Endometrial microvascular endothelial cells (primary cell): ENCODE measurements around the gene C15orf39. TPM values are rescaled to one million over a fixed set of nuclear protein-coding genes. Genes with fewer than 3 reads are reported as not detected.
"Not testable (repeated sequence)": the region's sequence is repeated elsewhere in the genome, so short reads cannot be mapped to it uniquely, and the experiment has no call there.

Experiments
- in situ Hi-C: cut with HindIII; loops from 2 replicates; pipeline ENCODE4 v1.10.0; 2017; ENCODE audit warnings: low sequenced_read_pairs, low pct_unique_long_range_greater_than_20kb; ENCODE audit errors: inconsistent ontology term
- total RNA-seq: library from RNA; depleted of rRNA; stranded (reverse); fragments of >200 nt; gene quantifications from one replicate; pipeline ENCODE4 v1.2.3, GENCODE V29; 2015; ENCODE audit errors: inconsistent ontology term

Gene C15orf39
- total RNA-seq, 1 donor from 2014 or later: 16.1 TPM

DNA sequence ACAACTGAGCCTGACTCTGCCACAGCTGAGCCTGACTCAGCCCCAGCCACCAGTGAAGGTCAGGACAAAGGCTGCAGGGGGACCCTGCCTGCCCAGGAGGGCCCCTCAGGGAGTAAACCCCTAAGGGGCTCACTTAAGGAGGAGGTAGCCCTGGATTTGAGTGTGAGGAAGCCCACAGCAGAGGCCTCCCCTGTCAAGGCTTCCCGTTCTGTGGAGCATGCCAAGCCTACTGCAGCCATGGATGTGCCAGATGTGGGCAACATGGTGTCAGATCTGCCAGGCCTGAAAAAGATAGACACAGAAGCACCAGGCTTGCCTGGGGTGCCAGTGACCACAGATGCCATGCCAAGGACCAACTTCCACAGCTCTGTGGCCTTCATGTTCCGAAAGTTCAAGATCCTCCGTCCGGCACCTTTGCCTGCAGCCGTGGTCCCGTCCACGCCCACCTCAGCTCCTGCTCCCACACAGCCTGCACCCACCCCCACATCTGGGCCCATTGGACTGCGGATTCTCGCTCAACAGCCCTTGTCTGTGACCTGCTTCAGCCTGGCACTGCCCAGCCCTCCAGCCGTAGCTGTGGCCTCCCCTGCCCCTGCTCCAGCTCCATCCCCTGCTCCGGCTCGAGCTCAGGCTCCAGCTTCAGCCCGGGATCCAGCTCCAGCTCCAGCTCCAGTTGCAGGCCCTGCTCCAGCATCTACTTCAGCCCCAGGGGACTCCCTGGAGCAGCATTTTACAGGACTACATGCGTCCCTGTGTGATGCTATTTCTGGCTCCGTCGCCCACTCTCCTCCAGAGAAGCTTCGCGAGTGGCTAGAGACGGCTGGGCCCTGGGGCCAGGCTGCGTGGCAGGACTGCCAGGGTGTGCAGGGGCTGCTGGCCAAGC, 6.2 kb downstream of the C15orf39 start:
- in situ Hi-C loops: no loop called here

DNA sequence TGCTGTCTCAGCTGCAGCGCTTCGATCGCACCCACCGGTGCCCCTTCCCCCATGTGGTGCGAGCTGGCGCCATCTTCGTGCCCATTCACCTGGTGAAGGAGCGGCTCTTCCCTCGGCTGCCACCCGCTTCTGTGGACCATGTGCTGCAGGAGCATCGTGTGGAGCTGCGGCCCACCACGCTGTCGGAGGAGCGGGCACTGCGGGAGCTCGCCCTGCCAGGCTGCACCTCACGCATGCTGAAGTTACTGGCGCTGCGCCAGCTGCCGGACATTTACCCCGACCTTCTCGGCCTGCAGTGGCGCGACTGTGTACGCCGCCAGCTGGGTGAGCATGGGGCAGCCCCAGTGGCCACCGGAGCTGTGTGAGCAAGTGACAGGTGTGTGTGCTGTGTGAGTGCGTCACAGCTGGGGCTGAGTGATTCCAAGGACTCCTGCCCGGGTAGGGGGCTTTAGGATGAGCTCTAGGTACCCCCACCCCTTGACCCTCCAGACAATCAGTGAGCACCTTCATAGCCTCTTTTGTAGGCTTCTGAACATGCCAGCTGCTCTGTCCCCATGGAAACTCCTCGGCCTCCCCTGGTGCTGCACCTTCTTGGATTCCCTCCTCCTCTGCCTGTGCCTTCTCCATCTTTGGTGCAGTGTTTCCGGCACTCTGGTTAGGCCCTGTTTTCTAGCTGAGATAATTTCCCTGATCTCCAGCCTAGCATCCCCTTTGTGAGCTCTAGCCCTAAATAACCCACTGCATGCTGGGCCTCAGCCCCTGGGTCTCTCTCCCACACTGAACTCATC, 7.0 kb downstream of the C15orf39 start:
- in situ Hi-C loops: no loop called here

DNA sequence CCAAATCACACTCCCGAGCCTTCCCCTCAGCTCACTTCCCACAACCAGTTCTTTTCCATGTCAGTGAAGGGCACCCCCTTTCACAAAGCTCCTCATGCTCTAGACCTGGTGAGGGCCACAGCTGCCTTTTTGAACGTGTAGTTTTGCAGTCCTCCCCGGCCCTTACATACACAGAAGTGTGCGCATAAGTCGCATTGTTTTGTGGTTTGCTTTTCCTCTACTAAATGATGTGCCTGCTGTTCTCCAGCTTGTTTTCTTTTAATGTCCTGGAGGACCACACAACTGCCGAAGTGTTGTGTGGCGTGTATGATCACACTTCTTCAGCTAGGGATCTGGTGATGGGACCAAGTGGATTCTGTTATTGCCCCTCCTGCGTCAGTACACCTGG, 7.6 kb downstream of the C15orf39 start:
- in situ Hi-C loops: no loop called here

DNA sequence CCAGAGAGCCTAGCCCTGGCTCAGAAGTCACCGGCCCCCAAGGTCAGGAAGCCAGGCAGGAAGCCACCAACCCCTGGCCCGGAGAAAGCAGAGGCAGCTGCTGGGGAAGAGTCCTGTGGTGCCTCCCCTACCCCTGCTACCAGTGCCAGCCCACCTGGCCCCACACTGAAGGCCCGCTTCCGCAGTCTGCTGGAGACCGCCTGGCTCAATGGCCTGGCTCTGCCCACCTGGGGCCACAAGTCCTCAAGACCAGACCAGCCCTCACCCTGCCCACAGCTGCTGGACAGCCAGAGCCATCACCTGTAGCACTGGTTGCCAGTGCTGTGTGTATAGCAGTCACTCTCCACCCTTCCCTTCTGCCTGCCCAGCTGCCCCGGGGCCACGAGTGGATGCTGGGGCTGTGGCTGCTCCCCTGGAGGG, 9.1 kb downstream of the C15orf39 start:
- in situ Hi-C loops: no loop called here

DNA sequence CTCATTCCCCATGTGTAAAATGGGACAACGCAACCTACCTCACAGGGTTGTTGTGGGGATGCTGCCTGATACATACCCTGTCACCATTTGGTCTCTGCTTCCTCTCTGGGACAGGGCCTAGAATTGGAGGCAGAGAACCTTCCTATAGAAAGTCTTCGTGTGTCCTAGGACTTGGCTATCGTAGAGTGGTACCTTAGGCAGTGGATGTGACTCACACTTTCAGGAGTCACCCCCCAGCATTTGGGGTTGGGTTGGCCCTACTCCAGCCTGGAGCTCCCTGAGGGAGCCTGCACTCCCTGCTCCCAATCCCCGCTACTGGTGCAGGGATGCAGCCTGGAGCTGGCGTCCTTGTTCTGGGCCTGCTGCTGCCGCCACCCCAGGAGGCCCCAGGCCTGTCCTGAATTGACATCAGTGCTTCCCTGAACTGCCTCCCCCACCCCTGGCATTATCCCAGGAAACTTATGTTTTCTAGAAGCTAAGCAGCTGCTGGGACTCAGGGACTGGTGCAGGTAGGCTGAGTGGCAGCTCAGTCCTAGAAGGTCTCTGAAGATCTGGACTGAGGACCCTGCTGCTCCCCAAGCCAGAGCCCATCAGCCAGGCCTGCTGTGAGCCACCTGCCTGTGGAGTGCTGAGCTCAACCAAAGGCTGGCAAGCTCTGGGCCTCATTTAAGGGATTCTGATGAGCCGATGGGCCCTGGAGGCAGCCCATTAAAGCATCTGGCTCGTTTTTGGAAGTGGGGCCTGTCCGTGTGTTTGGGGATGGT, 9.9 kb downstream of the C15orf39 start:
- in situ Hi-C loops: no loop called here

DNA sequence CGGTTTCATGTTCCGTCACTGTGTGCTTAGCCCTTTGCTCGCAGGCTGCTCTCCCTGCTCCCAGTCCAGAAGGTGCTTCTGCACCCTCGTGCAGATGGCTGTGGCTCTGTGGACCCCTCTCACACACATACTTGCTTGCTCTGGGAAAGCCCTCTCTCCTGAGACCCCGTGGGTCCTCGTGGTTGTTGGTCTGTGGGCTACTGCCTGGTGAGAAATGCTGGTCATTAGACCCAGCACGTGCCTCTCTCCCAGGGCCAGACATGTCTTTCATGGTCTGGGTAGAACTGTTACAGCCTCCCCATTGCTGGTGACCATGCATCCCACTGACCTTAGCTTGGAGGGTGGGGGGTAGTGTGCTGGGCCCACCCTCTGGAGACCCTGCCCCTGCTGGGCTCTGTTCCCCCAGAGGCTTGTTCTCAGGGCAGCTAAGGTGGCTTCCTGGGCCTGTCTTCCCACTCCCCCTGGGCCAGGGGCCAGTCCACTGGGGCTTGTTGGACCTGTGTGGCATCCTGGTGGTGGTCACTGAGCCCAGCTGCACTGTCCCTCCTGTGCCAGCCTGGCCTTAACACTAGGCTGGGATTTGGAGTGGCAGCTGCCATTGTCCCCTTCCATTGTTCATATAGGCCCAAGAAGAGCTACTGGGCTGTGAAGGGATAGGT, 10.6 kb downstream of the C15orf39 start:
- in situ Hi-C loops: no loop called here

DNA sequence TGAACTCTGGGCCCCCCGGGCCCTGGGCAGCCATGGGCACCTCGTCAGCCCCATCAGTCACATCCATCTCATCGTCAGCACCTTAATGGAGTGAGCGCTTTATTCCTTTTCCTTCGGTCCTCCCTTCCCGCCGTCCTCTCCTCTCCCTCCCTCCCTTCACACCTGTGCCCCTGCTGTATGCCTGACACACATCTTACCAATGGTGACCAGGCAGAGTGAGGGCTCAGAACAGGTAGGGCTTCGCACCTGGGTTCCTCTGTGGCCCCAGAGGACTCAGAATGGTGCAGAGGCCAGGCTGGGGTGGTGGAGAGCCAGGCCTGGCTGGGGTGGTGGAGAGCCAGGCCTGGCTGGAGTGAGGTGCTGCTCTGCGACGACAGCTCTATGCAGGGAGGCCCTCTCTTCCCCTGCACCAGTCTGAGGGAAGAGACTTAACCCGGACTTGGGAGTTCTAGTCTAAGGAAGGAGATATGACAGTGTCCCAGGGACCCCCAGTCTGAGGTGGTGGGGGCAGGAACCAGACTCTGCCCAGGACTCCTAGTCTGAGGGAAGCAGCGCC, 11.6 kb downstream of the C15orf39 start:
- in situ Hi-C loops: no loop called here

DNA sequence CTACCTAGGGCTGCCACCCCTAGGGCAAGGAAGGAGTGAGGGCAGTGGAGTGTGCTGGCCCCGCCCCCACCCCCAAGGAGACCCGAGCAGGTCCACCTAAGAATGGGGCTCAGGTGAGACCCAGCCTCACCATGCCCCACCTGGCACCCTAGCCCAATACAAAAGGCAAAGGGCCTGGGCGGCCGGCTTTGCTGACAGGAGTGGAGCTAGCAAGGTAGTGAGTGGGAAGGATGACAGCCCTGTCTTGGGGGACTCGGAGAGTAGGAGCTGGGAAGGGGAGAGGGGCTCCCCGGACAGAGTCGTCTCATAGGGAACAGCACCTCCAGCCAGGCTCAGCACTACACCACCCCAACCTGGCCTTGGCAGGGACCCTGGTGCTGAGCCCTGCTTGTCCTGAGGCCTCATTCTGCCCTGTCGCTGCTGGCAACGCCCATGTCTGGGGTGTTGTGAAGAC, 12.1 kb downstream of the C15orf39 start:
- in situ Hi-C loops: no loop called here

DNA sequence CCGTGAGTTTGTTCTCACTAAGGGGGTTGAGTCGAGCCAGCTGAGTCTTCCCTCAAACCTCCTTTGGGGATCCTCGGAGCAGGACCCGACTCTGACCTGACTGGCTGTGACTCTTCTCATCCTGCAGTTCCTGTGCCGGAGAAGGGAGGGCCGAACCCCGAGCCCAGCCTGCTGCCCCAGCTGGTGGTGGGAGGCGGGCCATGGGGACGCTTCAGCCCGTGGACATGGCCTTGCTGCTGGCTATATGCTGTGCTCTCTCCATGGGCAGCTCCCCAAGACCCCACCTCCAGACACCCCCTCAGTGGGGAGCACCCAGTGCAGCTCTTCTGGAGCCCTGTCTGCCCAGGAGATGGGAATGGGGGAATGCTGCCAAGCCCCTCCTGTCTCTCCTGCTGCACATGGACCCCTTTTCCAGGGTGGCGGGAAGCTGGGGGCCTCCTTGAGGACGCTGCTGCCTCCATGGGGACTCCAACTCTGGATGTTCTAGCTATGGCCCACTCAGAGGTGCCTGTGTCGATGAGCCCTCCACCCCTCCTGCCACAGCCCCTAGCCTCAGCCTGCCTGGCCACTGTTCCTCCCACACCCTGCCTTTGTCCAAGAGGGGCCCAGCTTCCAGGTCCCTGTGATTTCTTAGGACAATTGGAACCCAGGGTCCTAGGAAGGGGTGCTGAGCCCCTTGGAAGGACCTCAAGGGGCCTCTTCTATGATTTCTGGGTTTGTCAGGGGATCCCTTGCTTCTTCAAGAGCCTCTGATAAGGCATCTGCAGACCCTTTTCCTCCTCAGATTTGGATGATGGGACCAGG, 12.8 kb downstream of the C15orf39 start:
- in situ Hi-C loops: no loop called here

DNA sequence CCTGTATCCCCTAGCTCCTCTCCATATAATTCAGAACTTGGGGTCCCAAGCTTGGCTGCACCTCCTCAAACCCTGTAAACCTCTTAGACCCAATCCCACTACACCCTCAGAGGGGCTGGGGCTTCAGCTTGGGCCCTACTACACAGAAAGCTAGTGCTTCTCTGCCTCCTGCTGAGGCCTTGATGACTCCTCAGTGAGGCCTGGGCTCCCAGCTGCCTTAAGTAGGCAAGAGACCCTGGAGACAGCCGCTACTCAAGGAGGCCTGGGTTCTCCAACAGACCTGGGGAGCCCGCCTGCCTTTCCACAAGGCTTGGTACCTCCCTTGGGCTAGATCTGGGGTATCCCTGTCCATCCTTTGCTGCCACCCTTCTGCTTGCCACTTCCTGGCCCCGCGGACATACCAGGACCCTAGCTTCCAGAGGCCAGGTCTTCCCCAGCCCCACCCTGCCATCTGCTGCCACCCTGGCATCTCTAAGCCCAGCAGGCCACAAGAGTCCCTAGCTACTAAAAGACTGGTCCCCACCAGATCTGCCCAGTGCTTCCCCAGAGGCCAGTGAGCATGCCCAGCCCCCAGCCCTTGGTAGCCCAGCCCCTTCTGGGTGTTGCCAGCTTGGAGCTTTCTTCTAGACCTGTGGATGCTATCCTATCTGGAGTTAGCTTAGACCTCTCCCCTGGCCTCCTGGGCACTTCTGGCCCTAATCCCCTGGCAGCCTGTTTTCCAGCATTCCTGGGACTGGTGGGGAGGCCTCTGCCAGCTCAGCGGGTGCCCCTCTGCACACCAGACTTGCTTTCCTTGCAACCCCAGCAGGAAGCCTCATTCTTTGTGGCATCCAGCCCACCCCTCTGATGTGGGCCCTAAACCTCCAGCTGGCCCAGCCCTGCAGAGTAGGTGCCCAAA, 13.7 kb downstream of the C15orf39 start:
- in situ Hi-C loops: no loop called here

DNA sequence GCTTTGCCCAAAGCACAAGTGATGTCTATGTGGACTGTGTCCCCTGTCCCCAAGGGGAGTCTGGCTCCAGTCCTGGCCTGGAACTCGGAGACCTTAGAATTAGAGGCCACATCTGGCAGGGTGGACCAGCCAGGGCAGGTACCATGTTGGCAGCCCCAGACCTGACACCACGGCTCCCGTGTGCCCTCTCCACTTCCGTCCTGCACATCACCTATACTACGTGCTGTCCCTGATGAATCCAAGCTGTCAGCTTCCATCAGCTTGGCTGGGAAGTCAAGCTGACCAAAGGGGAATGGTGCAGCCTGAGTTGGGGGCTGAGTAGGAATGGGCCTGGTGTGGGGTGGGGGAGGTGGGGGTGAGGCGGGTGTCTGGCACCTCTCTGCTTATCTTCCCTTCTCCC, 15.3 kb downstream of the C15orf39 start:
- in situ Hi-C loops: no loop called here

DNA sequence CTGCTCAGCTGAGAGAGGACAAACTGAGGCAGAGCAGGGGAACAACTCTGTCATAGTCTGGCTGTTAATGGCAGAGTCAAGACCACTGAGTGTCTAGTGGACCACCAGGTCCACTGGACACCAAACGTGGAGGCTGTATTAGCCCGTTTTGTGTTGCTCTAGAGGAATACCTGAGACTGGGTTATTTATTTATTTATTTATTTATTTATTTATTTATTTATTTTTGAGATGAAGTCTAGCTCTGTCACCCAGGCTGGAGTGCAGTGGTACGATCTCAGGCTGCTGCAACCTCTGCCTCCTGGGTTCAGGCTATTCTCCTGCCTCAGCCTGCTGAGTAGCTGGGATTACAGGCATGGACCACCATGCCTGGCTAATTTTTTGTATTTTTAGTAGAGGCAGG, 15.9 kb downstream of the C15orf39 start:
- in situ Hi-C loops: not testable (repeated sequence)

DNA sequence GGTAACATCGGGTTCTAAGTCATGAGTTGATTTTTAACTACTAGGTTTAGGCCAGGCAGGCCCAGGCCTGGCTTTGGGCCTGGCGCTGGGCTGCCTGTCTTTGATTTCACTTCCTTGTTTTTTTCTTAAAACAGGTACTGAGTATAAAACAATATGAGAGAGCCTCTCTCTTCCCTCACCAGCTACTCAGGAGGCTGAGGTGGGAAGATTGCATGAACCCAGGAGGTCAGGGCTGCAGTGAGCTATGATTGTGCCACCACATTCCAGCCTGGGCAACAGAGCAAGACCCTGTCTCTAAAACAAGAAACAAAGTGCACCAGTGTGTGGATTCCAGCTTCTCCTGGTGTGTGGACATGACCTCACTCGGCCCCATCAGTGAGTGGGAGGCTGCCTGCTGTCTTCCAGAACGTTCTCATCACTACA, 17.8 kb downstream of the C15orf39 start:
- in situ Hi-C loops: not testable (repeated sequence)

DNA sequence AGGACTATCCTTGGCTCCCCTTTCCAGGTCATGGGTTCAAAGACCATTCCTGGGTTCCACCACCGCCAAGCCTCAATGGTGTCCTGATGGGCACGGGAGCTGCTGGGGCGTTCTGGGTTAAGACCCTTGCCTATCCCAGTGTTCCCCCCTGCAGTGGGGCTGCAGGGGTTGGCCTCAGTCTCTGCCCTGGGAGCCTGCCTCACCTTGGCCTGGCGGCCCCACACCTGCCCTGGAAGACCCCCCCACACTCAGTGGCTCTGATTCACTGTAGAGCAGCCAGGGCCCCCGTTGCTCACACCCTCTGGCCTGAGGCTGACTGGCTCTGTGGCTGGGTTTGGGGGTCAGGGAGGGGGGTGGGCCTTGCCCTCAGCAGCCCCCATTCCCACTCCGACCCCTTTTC, 22.0 kb downstream of the C15orf39 start:
- in situ Hi-C loops: no loop called here

DNA sequence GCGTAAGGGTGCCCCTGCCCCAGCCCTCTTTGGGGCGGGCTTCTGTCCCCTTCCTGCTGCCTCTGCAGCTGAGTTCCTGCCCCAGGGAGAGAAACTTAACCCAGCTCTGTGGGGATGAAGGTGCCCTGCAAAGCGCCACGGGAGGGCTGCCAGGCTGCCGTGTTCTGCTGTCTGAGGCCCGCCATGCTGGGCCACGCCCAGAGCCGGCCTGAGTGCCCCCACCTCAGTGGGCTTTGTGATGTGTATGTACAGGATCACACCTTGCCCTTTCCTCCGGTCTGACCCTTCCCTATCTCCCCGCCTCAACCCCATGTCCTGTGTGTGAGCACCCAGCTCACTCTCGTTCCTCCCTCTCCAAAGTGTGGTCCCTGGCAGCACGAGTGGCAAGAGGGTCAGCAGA, 22.6 kb downstream of the C15orf39 start:
- in situ Hi-C loops: no loop called here

DNA sequence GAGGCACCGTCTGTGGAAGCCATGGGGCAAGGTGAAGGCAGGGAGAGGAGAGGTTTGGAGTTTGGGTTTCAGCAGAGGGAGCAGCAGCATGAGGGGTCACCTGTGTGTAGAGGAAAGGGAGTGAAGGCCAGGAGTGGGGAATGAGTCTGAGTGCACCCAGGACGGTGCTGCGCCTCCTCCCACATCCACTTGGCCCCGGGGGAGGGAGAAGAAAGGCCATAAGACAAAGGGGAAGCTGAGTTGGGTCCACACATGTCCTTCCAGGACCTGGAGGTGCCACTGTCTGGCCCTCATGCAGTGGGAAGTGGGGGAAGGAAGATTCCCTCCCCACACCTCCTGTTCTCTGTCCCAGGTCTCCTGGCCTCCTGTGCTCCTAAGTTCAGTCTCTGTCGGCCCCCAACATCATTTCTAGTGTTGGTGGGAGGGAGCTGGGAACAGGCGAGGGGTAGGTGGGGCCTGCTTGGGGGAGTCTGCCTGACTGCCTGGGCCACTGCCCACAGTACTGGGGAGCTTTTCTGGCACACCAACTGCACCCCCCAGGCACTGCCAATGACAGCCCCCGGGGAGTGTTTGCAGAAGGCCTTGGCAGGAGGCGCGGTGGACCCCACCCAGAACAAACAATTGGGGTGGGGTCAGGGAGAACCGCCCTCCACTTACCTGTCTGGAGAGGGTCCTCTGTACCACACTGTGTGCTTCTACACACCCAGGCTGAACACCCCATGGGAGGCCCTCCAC, 23.6 kb downstream of the C15orf39 start:
- in situ Hi-C loops: not testable (repeated sequence)
